DND-41 (cell line): ENCODE data around the gene CDHR3.

Experiments
- ATAC-seq: fragments of 200-7000 bp; cut with Tn5 transposase; 3 replicates; pipeline ENCODE4 v1.9.1; 2021; ENCODE audit warnings: low read depth; ENCODE audit not compliant: insufficient read depth
- DNase-seq: peaks from one replicate; pipeline ENCODE4 v3.0.0-alpha.2; 2020
- H2AFZ ChIP-seq: 2 replicates; pipeline ENCODE4 v1.6.0; 2012; ENCODE audit warnings: low read depth, low read length
- H3K27ac ChIP-seq: 2 replicates; pipeline ENCODE4 v1.5.1; 2012; ENCODE audit warnings: low read length, inconsistent platforms
- H3K27me3 ChIP-seq: fragments of 200-600 bp; sonication (generic); 2 replicates; pipeline ENCODE4 v1.6.0; 2012; ENCODE audit warnings: low read length, mild to moderate bottlenecking, inconsistent platforms; ENCODE audit not compliant: insufficient read depth, poor library complexity
- H3K36me3 ChIP-seq: 2 replicates; pipeline ENCODE4 v1.5.1; 2012; ENCODE audit warnings: low read length, inconsistent platforms; ENCODE audit not compliant: insufficient read depth
- H3K4me1 ChIP-seq: 2 replicates; pipeline ENCODE4 v1.5.1; 2012; ENCODE audit warnings: mild to moderate bottlenecking, low read length; ENCODE audit not compliant: insufficient read depth
- H3K4me2 ChIP-seq: 2 replicates; pipeline ENCODE4 v1.6.0; 2012; ENCODE audit warnings: mild to moderate bottlenecking, moderate library complexity, low read length, inconsistent platforms; ENCODE audit not compliant: insufficient read depth
- H3K4me3 ChIP-seq, 2 experiments: fragments of 200-600 bp in 1 of 2; shearing (Covaris generic) in 1 of 2; 2 replicates each; pipeline ENCODE4 v1.5.1; 2012 to 2016; ENCODE audit warnings: inconsistent platforms in 2 of 2, low read length in 2 of 2, mild to moderate bottlenecking in 2 of 2, low read depth in 1 of 2, moderate library complexity in 1 of 2
- H3K79me2 ChIP-seq: 2 replicates; pipeline ENCODE4 v1.6.0; 2012; ENCODE audit warnings: low read length, inconsistent platforms; ENCODE audit not compliant: insufficient read depth
- H3K9ac ChIP-seq: 2 replicates; pipeline ENCODE4 v1.6.0; 2012; ENCODE audit warnings: low read depth, mild to moderate bottlenecking, inconsistent platforms, low read length, moderate library complexity
- H3K9me3 ChIP-seq: 2 replicates; pipeline ENCODE4 v1.5.1; 2012; ENCODE audit warnings: low read length, moderate library complexity, mild to moderate bottlenecking, inconsistent platforms; ENCODE audit not compliant: insufficient read depth, severe bottlenecking
- H4K20me1 ChIP-seq: 2 replicates; pipeline ENCODE4 v1.6.0; 2012; ENCODE audit warnings: low read length; ENCODE audit not compliant: insufficient read depth
- CTCF ChIP-seq: IDR thresholded peaks from 2 replicates; pipeline ENCODE4 v1.5.1; 2012; ENCODE audit warnings: borderline replicate concordance, low read length, moderate library complexity, mild to moderate bottlenecking; ENCODE audit not compliant: poor library complexity, severe bottlenecking; ENCODE audit errors: extremely low read depth
- EZH2 ChIP-seq: IDR thresholded peaks from 3 replicates; pipeline ENCODE4 v1.6.1; 2012; ENCODE audit warnings: borderline replicate concordance, low read depth, mild to moderate bottlenecking, moderate library complexity, low read length, inconsistent platforms; ENCODE audit not compliant: severe bottlenecking

The CDHR3 gene

GRCh38 chr7:105931179-105931578, 31.9 kb upstream of the CDHR3 start:
- no peaks in the 10 kb centered on the region for H4K20me1 ChIP-seq
- H3K4me3 ChIP-seq = no peak overlapping the region
- H2AFZ ChIP-seq = no peak overlapping the region
- H3K9ac ChIP-seq = no peak overlapping the region
- no peaks in the 10 kb centered on the region for H3K79me2 ChIP-seq
- H3K9me3 ChIP-seq = no peaks in the 10 kb centered on the region
- no peaks in the 10 kb centered on the region for H3K4me1 ChIP-seq
- peaks cover 30% of the 10 kb centered on the region for H3K27me3 ChIP-seq
- H3K4me2 ChIP-seq = no peak overlapping the region
- no peaks in the 10 kb centered on the region for H3K36me3 ChIP-seq
- H3K27ac ChIP-seq = no peak overlapping the region
- DNase-seq (no peak), ATAC-seq (no peak)
- TF ChIP-seq EZH2 = no peak
- TF ChIP-seq CTCF = no peak

GRCh38 chr7:105932835-105933477, 30.1 kb upstream of the CDHR3 start:
- H3K9ac ChIP-seq = no peak overlapping the region
- H3K4me3 ChIP-seq = no peak overlapping the region
- no peak overlapping the region for H3K27ac ChIP-seq
- DNase-seq (no peak), ATAC-seq (no peak)
- H3K79me2 ChIP-seq = no peaks in the 10 kb centered on the region
- no peak overlapping the region for H2AFZ ChIP-seq
- H4K20me1 ChIP-seq = no peaks in the 10 kb centered on the region
- H3K36me3 ChIP-seq = no peaks in the 10 kb centered on the region
- H3K4me1 ChIP-seq = no peaks in the 10 kb centered on the region
- peaks cover 29% of the 10 kb centered on the region for H3K27me3 ChIP-seq
- TF ChIP-seq EZH2 = no peak
- no peak overlapping the region for H3K4me2 ChIP-seq
- no peaks in the 10 kb centered on the region for H3K9me3 ChIP-seq

GRCh38 chr7:105934572-105935185, 28.4 kb upstream of the CDHR3 start:
- Histone ChIP-seq H2AFZ (no peak overlapping the region), H3K27ac (no peak overlapping the region), H3K9ac (no peak overlapping the region), H3K9me3 (no peaks in the 10 kb centered on the region), H3K4me1 (no peaks in the 10 kb centered on the region), H3K27me3 (peaks cover 28% of the 10 kb centered on the region), H3K79me2 (no peaks in the 10 kb centered on the region), H3K36me3 (no peaks in the 10 kb centered on the region), H3K4me3 (no peak overlapping the region), H3K4me2 (no peak overlapping the region), H4K20me1 (no peaks in the 10 kb centered on the region)
- TF ChIP-seq CTCF (peak; percentile 33), EZH2 (no peak)
- ATAC-seq (peak; percentile 37; the same call in 1 of the 3 replicates), DNase-seq (no peak)

- no peak overlapping the region for H3K27ac ChIP-seq
- H3K9ac ChIP-seq = no peak overlapping the region
- H2AFZ ChIP-seq = no peak overlapping the region
- no peak overlapping the region for H3K4me3 ChIP-seq
- H3K4me1 ChIP-seq = no peaks in the 10 kb centered on the region
- H3K27me3 ChIP-seq = peaks cover 31% of the 10 kb centered on the region
- DNase-seq (no peak), ATAC-seq (no peak)
- no peaks in the 10 kb centered on the region for H4K20me1 ChIP-seq
- H3K79me2 ChIP-seq = no peaks in the 10 kb centered on the region
- H3K9me3 ChIP-seq = no peaks in the 10 kb centered on the region
- TF ChIP-seq CTCF (no peak), EZH2 (no peak)
- no peak overlapping the region for H3K4me2 ChIP-seq
- no peaks in the 10 kb centered on the region for H3K36me3 ChIP-seq
Observed at GRCh38 chr7:105935250-105935649, 27.8 kb upstream of the CDHR3 start.
